Effector CD4-positive, alpha-beta T cell (primary cell): ENCODE data around the gene RPP40.

Source experiments
- DNase-seq: peaks from one replicate; pipeline ENCODE4 v3.0.0-alpha.2; 2020

RPP40 gene

DNA sequence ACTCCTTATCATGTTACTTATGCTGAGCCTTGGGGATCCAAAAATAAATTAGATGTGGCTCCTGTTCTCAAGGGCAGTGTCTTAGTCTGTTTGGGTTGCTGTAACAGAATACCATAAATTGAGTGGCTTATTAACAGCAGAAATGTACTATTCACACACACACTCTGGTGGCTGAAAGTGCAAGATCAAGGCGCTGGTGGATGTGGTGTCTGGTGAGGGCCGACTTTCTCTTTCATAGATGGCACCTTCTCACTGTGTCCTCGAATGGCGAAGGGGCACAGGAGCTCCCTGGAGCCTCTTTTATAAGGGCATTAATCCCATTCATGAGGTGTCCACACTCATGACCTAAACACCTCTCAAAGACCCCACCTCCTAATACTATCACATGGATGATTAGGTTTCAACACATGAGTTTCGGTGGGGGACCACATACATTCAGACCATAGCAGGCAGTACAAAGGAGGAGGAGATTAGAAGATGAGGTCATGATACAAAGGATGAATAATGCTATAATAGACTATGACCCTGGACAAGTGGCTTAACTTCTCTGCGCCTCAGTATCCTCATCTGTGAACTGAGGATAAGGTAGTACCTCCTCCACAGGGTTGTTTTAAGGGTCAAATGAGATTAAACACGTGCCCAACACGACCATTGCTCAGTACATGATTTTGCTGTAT is 34.1 kb downstream of the RPP40 start:
- DNase-seq = no peak

DNA sequence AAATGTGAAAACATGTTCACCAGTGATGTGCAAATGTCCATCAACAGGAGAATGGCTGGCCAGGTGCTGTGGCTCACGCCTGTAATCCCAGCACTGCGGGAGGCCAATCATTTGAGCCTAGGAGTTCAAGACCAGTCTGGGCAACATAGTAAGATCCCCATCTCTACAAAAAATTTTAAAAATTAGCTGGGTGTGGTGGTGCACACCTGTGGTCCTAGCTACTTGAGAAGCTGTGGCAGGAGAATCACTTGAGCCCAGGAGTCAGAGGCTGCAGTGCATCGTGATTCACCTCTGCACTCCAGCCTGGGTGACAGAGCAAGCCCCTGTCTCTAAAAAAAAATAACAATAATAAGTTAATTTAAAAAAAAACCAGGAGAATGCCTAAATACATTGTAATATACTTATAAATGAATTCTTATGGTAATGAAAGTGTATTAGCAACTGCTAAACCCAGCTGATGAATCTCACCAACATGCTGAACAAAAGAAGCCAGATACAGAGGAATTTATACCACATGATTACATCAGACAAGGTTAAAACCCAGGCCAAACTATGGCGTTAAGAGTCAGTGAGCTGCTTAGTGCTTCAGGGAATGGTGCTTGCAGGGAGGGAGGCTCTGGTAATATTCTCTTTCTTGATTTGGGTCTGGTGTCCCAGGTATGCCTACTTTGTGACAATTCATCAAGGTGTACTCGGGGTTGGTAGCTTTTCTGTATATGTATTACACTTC is 36.4 kb downstream of the RPP40 start:
- no peak for DNase-seq

DNA sequence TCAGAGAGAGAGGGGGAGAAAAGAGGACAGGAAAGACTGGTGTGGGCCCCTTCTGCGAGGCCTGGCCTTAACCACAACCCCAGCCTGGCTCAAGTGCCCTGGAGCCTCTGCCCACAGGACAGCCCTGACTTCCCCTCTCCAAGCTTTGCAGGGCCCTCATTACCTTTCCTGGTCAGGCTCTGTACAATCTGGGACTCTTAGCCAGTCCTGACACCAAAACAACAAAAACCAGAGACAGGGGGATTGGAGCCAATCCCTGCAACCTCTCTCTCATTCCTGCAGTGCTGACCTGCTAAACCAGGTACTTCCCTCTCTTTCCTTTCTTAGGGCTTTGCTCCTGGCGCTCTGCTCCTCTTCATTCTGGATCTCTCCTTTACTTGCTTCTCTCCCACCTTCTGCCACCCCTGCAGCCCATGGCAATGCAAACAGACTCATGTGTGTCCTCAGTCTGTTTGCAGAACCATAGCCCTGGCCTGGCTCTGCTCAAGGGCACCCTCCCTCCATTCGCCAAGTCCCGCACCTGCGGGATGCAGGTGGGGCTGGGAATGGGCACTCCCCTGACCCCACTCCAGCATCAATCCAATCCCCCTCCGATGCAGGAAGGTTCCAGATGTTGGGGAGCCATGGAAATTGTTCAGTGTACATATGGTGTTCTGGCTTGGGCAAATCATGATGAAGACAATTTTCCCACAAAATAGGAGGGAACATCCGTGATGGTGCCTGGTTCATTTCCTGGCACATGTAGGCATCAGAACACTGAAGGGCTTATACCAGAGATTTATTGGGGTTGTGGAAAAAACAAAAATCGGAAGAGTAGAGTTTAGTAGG is 38.1 kb downstream of the RPP40 start:
- no peak for DNase-seq

DNA sequence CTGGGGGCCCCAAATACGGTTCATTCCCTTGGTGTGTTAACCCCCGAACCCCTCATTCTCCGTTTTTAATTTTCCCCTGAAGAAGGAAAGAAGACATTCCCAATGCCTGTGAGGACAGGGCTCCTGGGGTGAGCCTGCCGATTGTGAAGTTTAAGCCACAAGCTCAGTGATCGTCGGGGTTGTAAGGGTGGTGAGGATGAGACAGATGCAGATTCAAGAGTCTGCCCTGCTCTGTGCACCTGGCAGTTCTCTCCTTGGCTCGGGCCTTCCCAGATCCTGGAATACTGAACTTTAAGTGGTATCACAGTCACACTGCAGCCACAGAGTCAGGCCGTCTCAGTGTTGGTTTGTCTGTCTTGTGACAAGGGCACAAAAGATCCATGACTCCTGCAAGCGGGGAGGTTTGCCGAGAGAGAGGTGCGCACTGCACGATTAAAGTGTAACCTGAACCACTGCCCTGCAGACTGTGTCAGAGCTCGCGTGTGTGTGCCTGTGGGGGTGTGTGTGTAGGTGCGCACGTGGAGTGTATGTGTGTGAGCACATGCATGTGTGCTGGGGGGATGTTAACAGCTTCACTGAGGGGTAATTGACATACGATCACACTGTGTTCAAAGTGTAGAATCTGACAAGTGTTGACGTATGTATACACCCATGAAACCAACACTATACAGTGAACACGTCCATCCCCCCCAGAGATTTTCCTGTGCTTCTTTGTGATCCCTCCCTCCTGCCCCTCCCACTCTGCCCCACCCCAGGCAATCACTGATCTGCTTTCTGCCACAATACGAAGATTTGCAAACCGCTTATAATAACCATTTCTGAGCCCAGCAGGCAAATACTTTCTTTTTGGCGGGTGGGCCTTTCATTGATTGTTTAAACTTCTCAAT is 38.9 kb downstream of the RPP40 start:
- DNase-seq = no peak

DNA sequence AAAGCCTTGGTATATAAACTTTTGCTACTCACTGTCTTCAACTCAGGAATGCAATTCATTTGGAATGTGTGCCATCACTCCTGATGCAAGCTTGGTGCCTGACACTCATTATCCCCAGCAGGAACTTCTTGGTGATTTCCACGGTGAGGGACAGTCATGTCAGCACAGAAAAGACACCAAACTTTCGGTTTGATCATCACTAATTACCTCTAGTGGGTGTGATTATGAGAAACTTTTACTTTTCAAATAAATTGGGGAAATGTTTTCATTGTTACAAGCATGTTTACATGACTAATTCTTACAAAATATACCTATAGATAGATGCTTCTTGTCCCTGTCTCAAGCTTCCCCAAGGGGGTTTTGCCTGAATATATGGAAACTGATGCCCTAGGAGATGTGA is 40.9 kb downstream of the RPP40 start:
- no peak for DNase-seq

DNA sequence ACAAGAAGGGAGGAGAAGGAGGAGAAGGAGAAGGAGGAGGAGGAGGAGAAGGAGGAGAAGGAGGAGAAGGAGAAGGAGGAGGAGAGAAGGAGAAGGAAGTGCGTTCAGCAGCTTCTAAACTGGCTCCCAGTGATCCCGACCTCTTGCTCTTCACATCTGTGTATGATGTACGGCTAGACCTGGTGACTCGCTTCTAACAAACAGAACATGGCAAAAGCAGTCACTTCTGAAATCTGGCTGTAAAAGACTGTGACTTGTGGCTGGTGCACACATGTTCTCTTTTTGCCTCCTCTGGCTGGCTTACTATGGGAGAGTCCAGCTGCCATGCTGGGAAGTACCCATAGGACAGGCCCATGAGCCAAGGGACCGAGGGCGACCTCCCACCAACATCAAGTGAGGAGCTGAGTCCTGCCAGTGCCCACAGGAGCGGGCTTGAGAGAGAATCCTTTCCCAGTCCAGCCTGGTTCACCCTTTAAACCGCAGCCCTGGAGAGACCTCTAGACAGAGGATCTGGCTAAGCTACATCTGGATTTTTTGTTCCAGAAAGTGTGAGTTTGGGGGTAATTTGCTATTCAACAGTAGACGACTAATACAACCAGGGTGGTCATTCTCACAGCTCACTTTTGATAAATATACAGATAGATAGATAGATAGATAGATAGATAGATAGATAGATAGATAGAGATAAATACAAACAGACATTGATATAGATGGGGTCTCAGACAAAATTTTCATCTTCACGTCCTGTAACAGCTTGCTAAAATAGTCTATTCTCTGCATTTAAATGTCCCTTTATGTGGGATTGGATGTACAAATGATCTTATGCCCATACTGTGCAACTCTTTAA is 42.3 kb downstream of the RPP40 start:
- DNase-seq = no peak

DNA sequence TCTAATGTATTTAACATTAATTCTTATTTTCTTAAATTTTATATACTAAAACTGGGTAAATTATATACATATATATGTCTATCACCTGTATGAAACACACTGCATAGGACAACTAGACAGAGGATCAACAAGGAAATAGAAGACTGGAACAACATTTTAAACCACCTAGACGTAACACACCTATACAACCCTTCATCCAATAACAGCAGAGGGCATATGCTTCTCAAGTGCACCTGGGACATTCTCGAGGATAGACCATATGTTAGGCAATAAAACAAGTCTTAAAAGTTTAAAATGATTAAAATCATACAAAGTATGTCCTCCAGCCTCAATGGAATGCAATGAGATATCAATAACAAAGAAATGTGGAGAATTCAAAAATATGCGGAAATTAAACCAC is 45.2 kb downstream of the RPP40 start:
- DNase-seq = no peak

DNA sequence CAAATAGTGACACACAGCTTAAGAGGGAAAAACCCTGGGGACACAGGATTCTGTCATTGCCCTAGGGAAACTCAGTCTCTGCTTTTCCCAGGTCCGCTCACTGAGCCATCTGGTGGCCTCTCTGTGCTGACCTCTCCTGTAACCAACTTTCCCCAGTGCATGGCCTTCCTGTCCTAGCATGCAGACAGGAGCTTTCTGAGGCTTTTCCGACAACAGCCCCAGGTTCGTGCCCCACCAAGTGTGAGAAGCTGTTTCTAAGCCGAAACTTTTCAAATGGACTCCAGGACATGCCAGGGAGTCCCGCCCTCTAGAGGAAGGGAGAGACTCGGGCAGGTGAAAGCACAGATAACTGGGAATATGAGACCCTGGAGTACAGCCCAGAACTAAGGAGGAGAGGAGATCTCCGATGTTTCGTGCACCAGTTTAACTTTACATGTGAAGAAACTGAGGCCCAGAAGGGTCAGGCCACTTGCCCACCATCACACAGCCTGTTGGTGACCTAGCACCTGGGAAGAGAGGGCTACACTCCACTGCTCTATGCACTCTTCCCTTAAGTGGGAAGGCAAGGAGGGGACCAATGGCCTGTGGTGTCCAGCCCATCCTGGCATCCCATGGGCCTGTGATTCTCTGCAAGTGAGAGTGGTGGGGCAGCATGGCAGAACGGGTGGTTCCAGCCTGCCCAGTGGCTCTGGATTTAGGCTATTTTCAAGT is 46.2 kb downstream of the RPP40 start:
- no peak for DNase-seq

DNA sequence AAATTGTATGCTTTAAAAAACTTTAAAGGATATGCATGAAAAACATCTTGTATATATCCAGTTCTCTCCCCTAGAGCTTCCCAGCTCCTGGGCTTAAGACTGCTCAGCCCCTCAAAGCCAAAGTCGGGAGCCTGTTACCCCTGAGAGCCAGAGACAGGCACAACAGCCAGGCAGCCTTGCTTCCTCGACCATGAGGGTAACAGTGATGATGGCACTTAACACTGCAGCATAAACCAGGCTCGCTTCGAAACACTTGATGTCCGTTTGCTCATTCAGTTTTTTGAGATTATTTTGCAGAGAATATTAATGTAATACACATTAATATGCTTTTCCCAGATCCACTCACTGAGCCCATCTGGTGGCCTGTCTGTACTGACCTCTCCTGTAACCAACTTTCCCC is 47.2 kb downstream of the RPP40 start:
- DNase-seq = no peak

DNA sequence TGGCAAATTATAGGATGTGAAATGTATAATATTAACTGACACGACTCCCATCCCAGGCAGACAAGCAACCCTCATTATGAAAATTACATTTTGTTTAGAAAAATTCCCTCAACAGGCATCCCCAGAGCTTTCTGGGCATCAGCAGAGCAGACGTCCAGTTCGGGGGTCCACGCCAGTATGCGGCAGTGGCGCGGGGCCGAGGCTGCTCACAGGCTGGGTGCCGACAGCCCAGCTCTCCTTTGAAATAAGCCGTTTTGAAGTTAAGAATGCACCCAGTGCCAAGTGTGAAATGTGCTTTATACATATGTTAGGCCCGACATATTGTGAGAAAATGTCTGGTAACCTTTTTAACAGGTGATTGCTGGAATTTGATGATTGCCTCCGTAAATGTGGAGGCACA is 50.4 kb downstream of the RPP40 start:
- DNase-seq = no peak

DNA sequence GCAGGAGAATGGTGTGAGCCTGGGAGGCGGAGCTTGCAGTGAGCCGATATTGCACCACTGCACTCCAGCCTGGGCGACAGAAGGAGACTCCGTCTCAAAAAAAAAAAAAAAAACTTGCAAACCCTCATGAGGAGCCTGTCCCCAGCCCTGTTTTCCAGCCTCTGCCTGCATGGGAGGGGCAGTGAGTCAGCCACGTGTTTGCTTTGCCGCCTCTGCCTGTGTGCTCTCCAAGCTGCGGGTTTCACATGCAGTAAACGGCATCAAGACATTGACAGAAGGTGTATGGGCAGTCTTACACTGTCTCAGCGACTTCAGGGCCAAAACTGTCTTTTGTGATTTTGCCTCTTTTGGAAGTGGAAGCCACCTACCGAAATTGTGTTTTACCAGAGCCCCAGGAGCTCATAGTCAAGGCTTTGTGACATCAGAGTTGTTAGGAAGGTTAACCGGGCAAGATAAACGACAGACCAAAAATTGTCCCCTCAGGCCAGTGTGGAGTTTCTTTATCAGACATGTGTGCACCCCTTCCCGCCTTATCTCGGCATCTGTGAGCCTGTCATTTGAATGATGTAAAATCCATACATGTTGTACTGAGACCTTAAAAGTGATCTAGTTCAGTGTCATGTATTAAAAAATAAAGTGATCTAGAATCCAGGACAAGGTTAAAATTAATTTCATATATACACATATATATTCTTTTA is 52.9 kb downstream of the RPP40 start:
- DNase-seq = no peak

DNA sequence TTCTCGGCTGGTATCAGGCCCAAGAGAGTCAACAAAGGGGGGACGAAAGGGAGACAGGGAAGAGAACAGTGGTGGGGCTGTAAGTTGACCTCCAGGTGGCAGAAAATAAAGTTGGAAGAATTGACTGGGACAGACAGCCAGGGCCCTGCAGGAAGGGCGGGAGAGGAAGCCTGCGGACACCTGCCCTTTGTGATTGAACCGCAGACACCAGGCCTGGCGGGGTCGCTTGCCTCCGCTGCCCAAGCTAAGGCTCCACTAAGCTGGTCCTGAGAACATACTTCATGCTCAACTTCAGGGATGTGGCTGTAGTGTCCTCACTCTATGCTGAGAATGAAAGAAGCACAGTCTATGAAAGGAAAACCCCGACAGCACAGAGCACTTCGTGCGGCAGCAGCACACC is 53.8 kb downstream of the RPP40 start:
- DNase-seq = no peak

DNA sequence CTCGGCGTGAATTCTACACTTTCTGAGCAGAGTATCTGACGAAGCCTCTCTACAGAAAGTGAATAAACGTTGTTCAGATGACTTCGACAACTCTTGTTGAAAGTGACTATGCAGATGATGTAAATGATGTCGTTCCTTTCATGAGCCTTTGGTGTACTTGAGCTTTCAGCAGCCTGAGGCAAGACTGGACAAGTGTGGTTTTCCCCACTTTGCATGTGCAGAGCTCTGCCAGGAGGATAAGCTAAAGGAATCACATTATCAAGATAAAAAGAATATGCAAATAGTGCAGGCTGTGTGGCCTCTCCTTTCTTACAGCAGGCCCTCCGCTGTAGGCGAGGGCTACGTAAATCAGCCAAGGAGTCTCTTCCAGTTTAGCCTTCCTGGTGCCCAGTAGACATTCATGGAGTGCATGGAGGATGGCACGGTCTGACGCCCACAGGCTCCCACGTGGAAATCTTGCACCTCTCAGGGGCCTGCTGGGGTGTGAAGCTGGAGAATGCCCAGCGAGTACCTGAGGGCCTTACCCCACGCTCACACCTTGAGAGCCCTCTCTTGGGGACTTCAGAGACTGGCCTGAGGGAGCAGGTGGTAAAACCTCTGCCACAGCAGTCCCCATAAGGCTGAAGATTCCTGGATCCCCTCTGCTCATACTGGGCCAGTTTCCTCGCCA is 54.9 kb downstream of the RPP40 start:
- no peak for DNase-seq

DNA sequence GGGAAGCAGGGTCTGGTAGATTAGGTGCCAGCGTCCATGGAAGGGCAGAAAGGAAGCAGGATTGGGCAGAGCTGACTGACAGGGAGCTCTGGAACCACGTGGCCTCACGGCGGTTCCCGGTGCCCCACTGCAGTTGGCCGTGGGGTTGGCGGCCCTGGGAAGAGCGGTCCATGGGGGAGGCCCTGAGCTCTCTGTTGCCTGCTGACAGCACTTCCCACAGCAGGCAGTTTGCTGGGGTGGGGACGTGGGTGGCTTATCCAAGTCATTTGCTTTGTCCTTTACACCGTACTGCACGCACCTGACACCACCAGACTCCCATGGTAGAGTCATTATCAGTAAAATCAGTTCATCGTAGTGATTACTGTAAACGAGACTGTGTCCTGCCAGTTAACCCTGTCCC is 56.1 kb downstream of the RPP40 start:
- no peak for DNase-seq

DNA sequence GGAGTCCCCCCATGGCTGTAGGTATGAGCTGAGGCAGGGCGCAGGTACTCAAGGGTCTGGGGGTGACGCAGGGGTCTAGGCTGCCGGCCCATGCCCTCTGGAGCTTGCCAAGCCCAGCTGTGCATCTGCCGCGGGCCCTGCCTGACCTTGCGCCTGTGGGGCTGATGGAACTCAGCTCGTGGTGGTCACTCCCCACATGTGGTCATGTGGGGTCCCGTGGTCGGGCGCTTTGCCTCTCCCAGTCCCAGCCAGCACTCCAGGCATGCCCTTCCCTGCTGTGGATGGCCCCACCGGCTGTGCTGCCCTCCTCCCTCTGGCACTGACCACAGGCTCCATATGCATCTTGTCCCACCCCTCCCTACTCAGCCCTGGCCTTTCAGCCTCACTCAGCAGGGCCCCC is 57.3 kb downstream of the RPP40 start:
- DNase-seq = no peak
